Adrenal gland (tissue), 5 donors: ENCODE results near the gene BRK1.

Experiments used
- CTCF ChIP-seq, 6 experiments: fragments of 450-650 bp in 4 of 6; fragments of 200-600 bp in 2 of 6; sonication (generic) in 1 of 6; IDR thresholded peaks; 1 replicate in 5 of 6; 2 replicates in 1 of 6; pipeline versions ENCODE4 v1.5.1 to v1.8.0; 2016 to 2021; ENCODE audit warnings: antibody characterized with exemption in 6 of 6, mild to moderate bottlenecking in 2 of 6, moderate library complexity in 1 of 6
- POLR2A ChIP-seq, 2 donors: fragments of 450-650 bp; IDR thresholded peaks; one replicate each; pipeline ENCODE4 v1.6.1; 2017; ENCODE audit warnings: antibody characterized with exemption in 2 of 2, mild to moderate bottlenecking in 2 of 2, moderate library complexity in 1 of 2
- donor health status: DM: no; HTN: no; CAD: no.

GRCh38 chr3:10116138-10116460, 624 bp downstream of the BRK1 start:
- TF ChIP-seq CTCF (IDR thresholded peaks at IDR 0.05) (no peak), POLR2A (IDR thresholded peaks at IDR 0.05) (no peak)
